GM12878 (cell line): ENCODE measurements around the gene STK11. TPM values are rescaled to one million over a fixed set of nuclear protein-coding genes. Genes with fewer than 3 reads are reported as not detected.

Experiments used
- BRCA1 ChIP-seq: IDR thresholded peaks from 2 replicates; pipeline ENCODE4 v1.6.1; 2011; ENCODE audit warnings: low read depth, low read length, improper control_type of control experiment
- CBX5 ChIP-seq: sonication (generic); IDR thresholded peaks from 2 replicates; pipeline ENCODE4 v1.6.1; 2016; ENCODE audit warnings: low read depth, moderate library complexity, mild to moderate bottlenecking, inconsistent platforms
- CREM ChIP-seq: IDR thresholded peaks from 2 replicates; pipeline ENCODE4 v1.6.1; 2014; ENCODE audit warnings: antibody characterized with exemption, low read depth
- EED ChIP-seq: sonication (generic); IDR thresholded peaks from 2 replicates; pipeline ENCODE4 v1.6.1; 2016; ENCODE audit warnings: antibody characterized with exemption, low read depth
- FOS ChIP-seq: IDR thresholded peaks from 3 replicates; pipeline ENCODE4 v1.6.1; 2011; ENCODE audit warnings: borderline replicate concordance; ENCODE audit not compliant: insufficient read length; ENCODE audit errors: extremely low read depth
- HDGF ChIP-seq: fragments of 450-650 bp; IDR thresholded peaks from 2 replicates; pipeline ENCODE4 v1.6.1; 2016; ENCODE audit warnings: antibody characterized with exemption
- IKZF2 ChIP-seq, 2 experiments: fragments of 450-650 bp; IDR thresholded peaks; 2 replicates each; pipeline ENCODE4 v1.6.1; 2017; ENCODE audit warnings: mild to moderate bottlenecking in 2 of 2, moderate library complexity in 2 of 2
- KAT2A ChIP-seq: conservative IDR thresholded peaks from 2 replicates; pipeline ENCODE4 v1.6.1; 2011; ENCODE audit warnings: low read depth, low read length; ENCODE audit not compliant: control insufficient read depth
- LARP7 ChIP-seq: fragments of 450-650 bp; IDR thresholded peaks from 2 replicates; pipeline ENCODE4 v1.6.1; 2017; ENCODE audit warnings: mild to moderate bottlenecking
- MEF2B ChIP-seq: fragments of 450-650 bp; IDR thresholded peaks from 2 replicates; pipeline ENCODE4 v1.6.1; 2018; ENCODE audit warnings: mild to moderate bottlenecking, moderate library complexity; ENCODE audit not compliant: partially characterized antibody, poor library complexity, severe bottlenecking
- MTA2 ChIP-seq: fragments of 450-650 bp; IDR thresholded peaks from 2 replicates; pipeline ENCODE4 v1.6.1; 2016; ENCODE audit warnings: low read depth, mild to moderate bottlenecking, moderate library complexity
- MYB ChIP-seq: fragments of 150-350 bp; IDR thresholded peaks from 2 replicates; pipeline ENCODE4 v1.6.1; 2014; ENCODE audit warnings: mild to moderate bottlenecking, low read depth, low read length, borderline replicate concordance
- NFXL1 ChIP-seq: fragments of 450-650 bp; IDR thresholded peaks from 2 replicates; pipeline ENCODE4 v1.6.1; 2017; ENCODE audit warnings: antibody characterized with exemption, mild to moderate bottlenecking, borderline replicate concordance
- NFYB ChIP-seq: IDR thresholded peaks from 2 replicates; pipeline ENCODE4 v1.6.1; 2011; ENCODE audit warnings: low read depth, mild to moderate bottlenecking, low read length, improper control_type of control experiment, moderate library complexity; ENCODE audit not compliant: insufficient read depth
- NR2C2 ChIP-seq: IDR thresholded peaks from 2 replicates; pipeline ENCODE4 v1.6.1; 2011; ENCODE audit warnings: borderline replicate concordance, low read depth; ENCODE audit not compliant: control insufficient read depth, insufficient read length
- NRF1 ChIP-seq: conservative IDR thresholded peaks from 2 replicates; pipeline ENCODE4 v1.6.1; 2011; ENCODE audit warnings: mild to moderate bottlenecking, low read depth, low read length, improper control_type of control experiment
- PML ChIP-seq: IDR thresholded peaks from 2 replicates; pipeline ENCODE4 v1.6.1; 2012; ENCODE audit warnings: low read length, inconsistent platforms
- RAD51 ChIP-seq: fragments of 450-650 bp; IDR thresholded peaks from 2 replicates; pipeline ENCODE4 v1.6.1; 2016; ENCODE audit warnings: moderate library complexity, mild to moderate bottlenecking, inconsistent platforms
- RB1 ChIP-seq: fragments of 450-650 bp; formaldehyde crosslinking; IDR thresholded peaks from 2 replicates; pipeline ENCODE4 v1.6.1; 2017; ENCODE audit warnings: mild to moderate bottlenecking, borderline replicate concordance
- RCOR1 ChIP-seq: conservative IDR thresholded peaks from 2 replicates; pipeline ENCODE4 v1.6.1; 2012; ENCODE audit warnings: low read depth, low read length, improper control_type of control experiment
- SRF ChIP-seq, 2 experiments: IDR thresholded peaks; 2 replicates each; pipeline ENCODE4 v1.6.1; 2011; ENCODE audit warnings: low read depth in 2 of 2, low read length in 2 of 2, mild to moderate bottlenecking in 1 of 2, moderate library complexity in 1 of 2
- TBL1XR1 ChIP-seq: IDR thresholded peaks from 2 replicates; pipeline ENCODE4 v1.6.1; 2012; ENCODE audit warnings: low read depth, low read length, improper control_type of control experiment
- TCF12 ChIP-seq: IDR thresholded peaks from 2 replicates; pipeline ENCODE4 v1.6.1; 2011; ENCODE audit warnings: low read depth, mild to moderate bottlenecking, low read length
- WRNIP1 ChIP-seq: IDR thresholded peaks from 2 replicates; pipeline ENCODE4 v1.6.1; 2011; ENCODE audit warnings: low read depth, low read length, improper control_type of control experiment, borderline replicate concordance
- polyA plus RNA-seq, 11 experiments: library from polyadenylated mRNA; depleted of rRNA in 4 of 11; unstranded in 6 of 11; stranded (reverse) in 5 of 11; fragments of >200 nt; fragmentation: Nextera tagmentation in 4 of 11; fragmentation: Illumina TruSeq in 1 of 11; extraction: Ambion mirVana in 4 of 11; extraction: Trizol in 1 of 11; gene quantifications; 1 replicate in 1 of 11; 2 replicates in 10 of 11; pipeline versions ENCODE4 v1.2.1 to v1.2.3, GENCODE V29; 2011 to 2016; ENCODE audit warnings: inconsistent platforms in 2 of 11, missing spikeins in 2 of 11, low read depth in 1 of 11
- total RNA-seq, 4 experiments: library from RNA; depleted of rRNA in 3 of 4; stranded (reverse); fragments of >200 nt in 3 of 4; fragmentation: Illumina TruSeq in 1 of 4; extraction: Trizol in 1 of 4; gene quantifications; 2 replicates each; pipeline versions ENCODE4 v1.2.1 to v1.2.3, GENCODE V29; 2013 to 2021
- TF ChIP-seq, protein P1 (sequence below): fragments of 450-650 bp; IDR thresholded peaks from 2 replicates; pipeline ENCODE4 v1.6.1; 2017; ENCODE audit warnings: mild to moderate bottlenecking, moderate library complexity
- TF ChIP-seq, protein P2 (sequence below): fragments of 150-350 bp; IDR thresholded peaks from 2 replicates; pipeline ENCODE4 v1.6.1; 2014; ENCODE audit warnings: mild to moderate bottlenecking, low read depth, low read length
- TF ChIP-seq, protein P3 (sequence below): IDR thresholded peaks from 2 replicates; pipeline ENCODE4 v1.6.1; 2011; ENCODE audit warnings: low read depth, low read length, improper control_type of control experiment, borderline replicate concordance

The STK11 gene
- total and polyA plus RNA-seq, 10 of the 15 experiments (the other 5 are each of a cell fraction or from before 2014, with no cell fraction given) = 0.33 to 71.0 (median 23.8) TPM

DNA sequence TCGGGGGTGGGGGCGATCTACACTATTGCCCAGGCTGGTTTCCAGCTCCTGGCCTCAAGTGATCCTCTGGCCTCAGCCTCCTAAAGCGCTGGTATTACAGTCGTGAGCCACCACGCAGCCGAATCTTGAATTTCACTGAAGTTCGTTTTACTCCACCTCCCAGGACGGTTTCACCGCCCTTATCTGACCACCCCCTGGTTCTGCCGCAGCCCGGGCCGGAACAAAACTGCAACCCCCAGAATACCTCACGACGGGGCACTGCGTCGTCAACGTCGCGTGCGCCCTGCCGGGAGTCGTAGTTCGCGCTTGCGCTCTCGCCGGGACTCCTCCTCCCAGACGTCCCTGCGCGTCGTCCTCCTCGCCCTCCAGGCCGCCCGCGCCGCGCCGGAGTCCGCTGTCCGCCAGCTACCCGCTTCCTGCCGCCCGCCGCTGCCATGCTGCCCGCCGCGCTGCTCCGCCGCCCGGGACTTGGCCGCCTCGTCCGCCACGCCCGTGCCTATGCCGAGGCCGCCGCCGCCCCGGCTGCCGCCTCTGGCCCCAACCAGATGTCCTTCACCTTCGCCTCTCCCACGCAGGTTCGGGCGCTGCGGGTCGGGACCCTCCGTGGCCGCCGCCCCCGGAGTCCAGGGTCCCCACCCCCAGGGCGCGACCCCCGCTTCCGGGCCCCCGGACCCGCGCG lies 36.0 kb downstream of the STK11 start, which contains the start of gene ATP5F1D (continued):
- TF ChIP-seq NFXL1 = no peak
- peak; percentile 87; the same call in 1 of the 2 replicates for TF ChIP-seq RB1
- TF ChIP-seq MTA2 = no peak
- no peak for TF ChIP-seq PML
- peak; percentile 52; the same call in 1 of the 2 replicates for TF ChIP-seq TBL1XR1
- TF ChIP-seq NR2C2 = no peak
- no peak for TF ChIP-seq SRF (IDR thresholded peaks at IDR 0.05; ENCODE audit: low read depth in 2 of 2, low read length in 2 of 2)
- no peak for TF ChIP-seq MYB
- TF ChIP-seq, protein P1, sequence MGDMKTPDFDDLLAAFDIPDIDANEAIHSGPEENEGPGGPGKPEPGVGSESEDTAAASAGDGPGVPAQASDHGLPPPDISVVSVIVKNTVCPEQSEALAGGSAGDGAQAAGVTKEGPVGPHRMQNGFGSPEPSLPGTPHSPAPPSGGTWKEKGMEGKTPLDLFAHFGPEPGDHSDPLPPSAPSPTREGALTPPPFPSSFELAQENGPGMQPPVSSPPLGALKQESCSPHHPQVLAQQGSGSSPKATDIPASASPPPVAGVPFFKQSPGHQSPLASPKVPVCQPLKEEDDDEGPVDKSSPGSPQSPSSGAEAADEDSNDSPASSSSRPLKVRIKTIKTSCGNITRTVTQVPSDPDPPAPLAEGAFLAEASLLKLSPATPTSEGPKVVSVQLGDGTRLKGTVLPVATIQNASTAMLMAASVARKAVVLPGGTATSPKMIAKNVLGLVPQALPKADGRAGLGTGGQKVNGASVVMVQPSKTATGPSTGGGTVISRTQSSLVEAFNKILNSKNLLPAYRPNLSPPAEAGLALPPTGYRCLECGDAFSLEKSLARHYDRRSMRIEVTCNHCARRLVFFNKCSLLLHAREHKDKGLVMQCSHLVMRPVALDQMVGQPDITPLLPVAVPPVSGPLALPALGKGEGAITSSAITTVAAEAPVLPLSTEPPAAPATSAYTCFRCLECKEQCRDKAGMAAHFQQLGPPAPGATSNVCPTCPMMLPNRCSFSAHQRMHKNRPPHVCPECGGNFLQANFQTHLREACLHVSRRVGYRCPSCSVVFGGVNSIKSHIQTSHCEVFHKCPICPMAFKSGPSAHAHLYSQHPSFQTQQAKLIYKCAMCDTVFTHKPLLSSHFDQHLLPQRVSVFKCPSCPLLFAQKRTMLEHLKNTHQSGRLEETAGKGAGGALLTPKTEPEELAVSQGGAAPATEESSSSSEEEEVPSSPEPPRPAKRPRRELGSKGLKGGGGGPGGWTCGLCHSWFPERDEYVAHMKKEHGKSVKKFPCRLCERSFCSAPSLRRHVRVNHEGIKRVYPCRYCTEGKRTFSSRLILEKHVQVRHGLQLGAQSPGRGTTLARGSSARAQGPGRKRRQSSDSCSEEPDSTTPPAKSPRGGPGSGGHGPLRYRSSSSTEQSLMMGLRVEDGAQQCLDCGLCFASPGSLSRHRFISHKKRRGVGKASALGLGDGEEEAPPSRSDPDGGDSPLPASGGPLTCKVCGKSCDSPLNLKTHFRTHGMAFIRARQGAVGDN = peak; percentile 72
- peak; percentile 51 for TF ChIP-seq NRF1
- TF ChIP-seq EED = no peak
- no peak for TF ChIP-seq NFYB
- TF ChIP-seq HDGF = 0 out of 2 replicates have a peak, but pooled peaks have one; percentile 16
- TF ChIP-seq WRNIP1 = no peak
- no peak for TF ChIP-seq CBX5
- no peak for TF ChIP-seq TCF12
- TF ChIP-seq, protein P2, sequence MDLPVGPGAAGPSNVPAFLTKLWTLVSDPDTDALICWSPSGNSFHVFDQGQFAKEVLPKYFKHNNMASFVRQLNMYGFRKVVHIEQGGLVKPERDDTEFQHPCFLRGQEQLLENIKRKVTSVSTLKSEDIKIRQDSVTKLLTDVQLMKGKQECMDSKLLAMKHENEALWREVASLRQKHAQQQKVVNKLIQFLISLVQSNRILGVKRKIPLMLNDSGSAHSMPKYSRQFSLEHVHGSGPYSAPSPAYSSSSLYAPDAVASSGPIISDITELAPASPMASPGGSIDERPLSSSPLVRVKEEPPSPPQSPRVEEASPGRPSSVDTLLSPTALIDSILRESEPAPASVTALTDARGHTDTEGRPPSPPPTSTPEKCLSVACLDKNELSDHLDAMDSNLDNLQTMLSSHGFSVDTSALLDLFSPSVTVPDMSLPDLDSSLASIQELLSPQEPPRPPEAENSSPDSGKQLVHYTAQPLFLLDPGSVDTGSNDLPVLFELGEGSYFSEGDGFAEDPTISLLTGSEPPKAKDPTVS = no peak
- TF ChIP-seq MEF2B = no peak
- TF ChIP-seq BRCA1 = no peak
- TF ChIP-seq, protein P3, sequence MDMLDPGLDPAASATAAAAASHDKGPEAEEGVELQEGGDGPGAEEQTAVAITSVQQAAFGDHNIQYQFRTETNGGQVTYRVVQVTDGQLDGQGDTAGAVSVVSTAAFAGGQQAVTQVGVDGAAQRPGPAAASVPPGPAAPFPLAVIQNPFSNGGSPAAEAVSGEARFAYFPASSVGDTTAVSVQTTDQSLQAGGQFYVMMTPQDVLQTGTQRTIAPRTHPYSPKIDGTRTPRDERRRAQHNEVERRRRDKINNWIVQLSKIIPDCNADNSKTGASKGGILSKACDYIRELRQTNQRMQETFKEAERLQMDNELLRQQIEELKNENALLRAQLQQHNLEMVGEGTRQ = no peak
- peak; percentile 98 for TF ChIP-seq LARP7
- no peak for TF ChIP-seq FOS
- no peak for TF ChIP-seq RCOR1
- no peak for TF ChIP-seq IKZF2 (IDR thresholded peaks at IDR 0.05)
- TF ChIP-seq KAT2A = no peak
- no peak for TF ChIP-seq RAD51
- TF ChIP-seq CREM = peak; percentile 98
